IMR-90 (cell line): ENCODE results near the gene CCDC142. TPM values are rescaled to one million over a fixed set of nuclear protein-coding genes. Genes with fewer than 3 reads are reported as not detected.
A peak's percentile ranks its signal among the peaks of the same experiment; 100 is the strongest.

Source experiments
- ATAC-seq: fragments of 200-7000 bp; cut with Tn5 transposase; 2 replicates; pipeline ENCODE4 v1.9.1; 2020; ENCODE audit warnings: low read depth, mild to moderate bottlenecking, moderate library complexity
- BruUV-seq: library from RNA; stranded (reverse); fragments of 400-500 nt; replicated peaks from 2 replicates; lab custom pipeline; 2021; lab: Mats Ljungman, UMichigan
- CTCF ChIA-PET: fragments of 300-600 bp; formaldehyde crosslinking; extraction: SDS; loops from one replicate; lab custom pipeline; 2021; ENCODE audit warnings: antibody characterized with exemption; lab: Yijun Ruan, JAX
- POLR2A ChIA-PET: fragments of 300-600 bp; sonication (Branson Sonifier 250); formaldehyde crosslinking; loops from one replicate; lab custom pipeline; 2022; ENCODE audit warnings: antibody characterized with exemption; ENCODE audit not compliant: unreplicated experiment; lab: Charles Lee
- DNase-seq: peaks from one replicate; pipeline ENCODE4 v3.0.0; 2013
- H2AFZ ChIP-seq: replicated peaks from 2 replicates; pipeline ENCODE3; 2013; ENCODE audit warnings: low read length, mild to moderate bottlenecking; ENCODE audit not compliant: poor library complexity
- H2AK5ac ChIP-seq: 2 replicates; pipeline ENCODE4 v1.6.1; 2013; ENCODE audit warnings: low read depth, low read length, inconsistent platforms
- H2AK9ac ChIP-seq: replicated peaks from 2 replicates; pipeline ENCODE3; 2013; ENCODE audit warnings: mild to moderate bottlenecking, low read depth, low read length, moderate library complexity; ENCODE audit not compliant: poor library complexity
- H2BK120ac ChIP-seq: 2 replicates; pipeline ENCODE4 v1.6.1; 2013; ENCODE audit warnings: low read depth, low read length, inconsistent platforms
- H2BK15ac ChIP-seq: 3 replicates; pipeline ENCODE4 v1.6.1; 2013; ENCODE audit warnings: low read depth, low read length, inconsistent platforms
- H2BK20ac ChIP-seq: 2 replicates; pipeline ENCODE4 v1.6.1; 2013; ENCODE audit warnings: low read depth, mild to moderate bottlenecking, inconsistent platforms, low read length, moderate library complexity
- H2BK5ac ChIP-seq: 2 replicates; pipeline ENCODE4 v1.6.1; 2013; ENCODE audit warnings: mild to moderate bottlenecking, low read depth, low read length, inconsistent platforms; ENCODE audit not compliant: poor library complexity, severe bottlenecking
- H3K14ac ChIP-seq: replicated peaks from 2 replicates; pipeline ENCODE4 v1.6.1; 2013; ENCODE audit warnings: low read depth, low read length, inconsistent platforms
- H3K18ac ChIP-seq: 2 replicates; pipeline ENCODE4 v1.6.1; 2013; ENCODE audit warnings: low read depth, low read length, control low read depth
- H3K23ac ChIP-seq: 2 replicates; pipeline ENCODE4 v1.6.1; 2013; ENCODE audit warnings: low read depth, low read length, inconsistent platforms
- H3K27ac ChIP-seq: 2 replicates; pipeline ENCODE4 v1.5.1; 2013; ENCODE audit warnings: mild to moderate bottlenecking, control low read depth, low read length; ENCODE audit not compliant: insufficient read depth
- H3K27me3 ChIP-seq: 2 replicates; pipeline ENCODE4 v1.6.1; 2013; ENCODE audit warnings: low read length; ENCODE audit not compliant: control insufficient read depth, insufficient read depth
- H3K36me3 ChIP-seq: 2 replicates; pipeline ENCODE4 v1.6.1; 2013; ENCODE audit warnings: low read length, mixed read lengths; ENCODE audit not compliant: control insufficient read depth, insufficient read depth
- H3K4ac ChIP-seq: 2 replicates; pipeline ENCODE4 v1.6.1; 2013; ENCODE audit warnings: low read depth, low read length, inconsistent platforms
- H3K4me1 ChIP-seq: 2 replicates; pipeline ENCODE4 v1.6.1; 2013; ENCODE audit warnings: low read length, mixed read lengths; ENCODE audit not compliant: control insufficient read depth, insufficient read depth
- H3K4me2 ChIP-seq: 2 replicates; pipeline ENCODE4 v1.6.1; 2013; ENCODE audit warnings: low read depth, mild to moderate bottlenecking, control low read depth, low read length, moderate library complexity
- H3K4me3 ChIP-seq: 2 replicates; pipeline ENCODE4 v1.5.1; 2013; ENCODE audit warnings: low read depth, mild to moderate bottlenecking, control low read depth, low read length, moderate library complexity; ENCODE audit not compliant: insufficient read depth
- H3K56ac ChIP-seq: 2 replicates; pipeline ENCODE4 v1.6.1; 2013; ENCODE audit warnings: low read length, inconsistent platforms; ENCODE audit not compliant: insufficient read depth; ENCODE audit errors: extremely low read depth
- H3K79me1 ChIP-seq, 2 experiments: 2 replicates each; pipeline ENCODE4 v1.6.1; 2013; ENCODE audit warnings: low read length in 2 of 2, inconsistent platforms in 1 of 2, low read depth in 1 of 2
- H3K9ac ChIP-seq: 2 replicates; pipeline ENCODE4 v1.6.1; 2013; ENCODE audit warnings: low read depth, low read length, control low read depth
- H3K9me1 ChIP-seq: 2 replicates; pipeline ENCODE4 v1.6.1; 2013; ENCODE audit warnings: low read length, inconsistent platforms; ENCODE audit not compliant: insufficient read depth
- H3K9me3 ChIP-seq: 2 replicates; pipeline ENCODE4 v1.6.1; 2013; ENCODE audit warnings: low read length; ENCODE audit not compliant: control insufficient read depth, insufficient read depth
- H4K20me1 ChIP-seq: 2 replicates; pipeline ENCODE4 v1.6.1; 2013; ENCODE audit warnings: low read length, inconsistent platforms; ENCODE audit not compliant: insufficient read depth
- H4K5ac ChIP-seq: 2 replicates; pipeline ENCODE4 v1.6.1; 2013; ENCODE audit warnings: mild to moderate bottlenecking, low read depth, low read length, control low read depth
- H4K8ac ChIP-seq, 2 experiments: 2 replicates each; pipeline ENCODE4 v1.6.1; 2013; ENCODE audit warnings: low read depth in 2 of 2, low read length in 2 of 2, control low read depth in 1 of 2, inconsistent platforms in 1 of 2
- H4K91ac ChIP-seq: 2 replicates; pipeline ENCODE4 v1.6.1; 2013; ENCODE audit warnings: low read depth, low read length, inconsistent platforms; ENCODE audit not compliant: insufficient read depth
- BHLHE40 ChIP-seq: fragments of 150-350 bp; IDR thresholded peaks from 2 replicates; pipeline ENCODE4 v1.6.1; 2016; ENCODE audit warnings: mild to moderate bottlenecking, low read depth, low read length
- CEBPB ChIP-seq: IDR thresholded peaks from 2 replicates; pipeline ENCODE4 v1.6.1; 2012; ENCODE audit warnings: low read depth, low read length, improper control_type of control experiment
- CTCF ChIP-seq: conservative IDR thresholded peaks from 2 replicates; pipeline ENCODE4 v1.5.1; 2012; ENCODE audit warnings: mild to moderate bottlenecking, low read depth, low read length, improper control_type of control experiment
- FOS ChIP-seq: fragments of 150-350 bp; IDR thresholded peaks from 2 replicates; pipeline ENCODE4 v1.6.1; 2016; ENCODE audit warnings: low read depth, low read length
- MAFK ChIP-seq: IDR thresholded peaks from 2 replicates; pipeline ENCODE4 v1.6.1; 2012; ENCODE audit warnings: low read depth, low read length, improper control_type of control experiment
- MAZ ChIP-seq: IDR thresholded peaks from 2 replicates; pipeline ENCODE4 v1.6.1; 2012; ENCODE audit warnings: low read depth, mild to moderate bottlenecking, low read length, improper control_type of control experiment, moderate library complexity, borderline replicate concordance
- MXI1 ChIP-seq: IDR thresholded peaks from 2 replicates; pipeline ENCODE4 v1.6.1; 2012; ENCODE audit warnings: low read depth, mild to moderate bottlenecking, low read length, moderate library complexity, borderline replicate concordance
- NFE2L2 ChIP-seq: fragments of 150-350 bp; IDR thresholded peaks from 2 replicates; pipeline ENCODE4 v1.6.1; 2016; ENCODE audit warnings: low read depth, mild to moderate bottlenecking, low read length
- POLR2A ChIP-seq: IDR thresholded peaks from 2 replicates; pipeline ENCODE4 v1.6.1; 2012; ENCODE audit warnings: mild to moderate bottlenecking, low read depth, low read length
- RAD21 ChIP-seq: IDR thresholded peaks from 2 replicates; pipeline ENCODE4 v1.6.1; 2012; ENCODE audit warnings: low read length, improper control_type of control experiment
- RCOR1 ChIP-seq: IDR thresholded peaks from 2 replicates; pipeline ENCODE4 v1.6.1; 2012; ENCODE audit warnings: mild to moderate bottlenecking, low read length, improper control_type of control experiment; ENCODE audit not compliant: insufficient replicate concordance
- WGBS, 2 experiments: methylation state at CpG; one replicate each; pipeline versions ENCODE4 v1.1.5 to v1.1.7; 2013; ENCODE audit warnings: missing lambda C conversion rate in 2 of 2; ENCODE audit not compliant: insufficient read length in 1 of 2; ENCODE audit errors: extremely low coverage in 2 of 2; 5-methylcytosine and 5-hydroxymethylcytosine counted together
- dilution Hi-C: fragments of 300-500 bp; cut with HindIII; formaldehyde crosslinking; loops from one replicate; pipeline ENCODE4 v1.14.3; 2018; ENCODE audit warnings: low sequenced_read_pairs; ENCODE audit not compliant: unreplicated experiment
- in situ Hi-C: fragments of 300-500 bp; cut with MboI; formaldehyde crosslinking; loops from 3 replicates; pipeline ENCODE4 v1.14.3; 2019; ENCODE audit warnings: low sequenced_read_pairs, inconsistent platforms, mixed read lengths
- intact Hi-C: fragments of 100-400 bp; cut with micrococcal nuclease; formaldehyde crosslinking; loops from 2 replicates; pipeline ENCODE4 v1.10.0; 2022
- polyA plus RNA-seq, 3 experiments: library from polyadenylated mRNA; depleted of rRNA; stranded (reverse); fragments of >200 nt; gene quantifications; 2 replicates each; pipeline ENCODE4 v1.2.3, GENCODE V29; 2012; ENCODE audit warnings: low replicate concordance in 1 of 3
- total RNA-seq: library from RNA; depleted of rRNA; stranded (reverse); fragments of >200 nt; gene quantifications from 2 replicates; pipeline ENCODE4 v1.2.3, GENCODE V29; 2012

CCDC142 gene
- total and polyA plus RNA-seq, 2 of the 4 experiments (the other 2 are of a cell fraction) = 8.4 to 14.0 TPM

- peak; percentile 6 for TF ChIP-seq RAD21
- peak; percentile 93 for TF ChIP-seq MXI1
- TF ChIP-seq NFE2L2 = no peak; the same call in 1 of the 2 replicates
- TF ChIP-seq POLR2A = peak; percentile 93
- TF ChIP-seq RCOR1 = no peak
- TF ChIP-seq CEBPB = no peak
- TF ChIP-seq MAFK = no peak
- TF ChIP-seq BHLHE40 = 0 out of 2 replicates have a peak, but pooled peaks have one; percentile 13
- no peak for TF ChIP-seq CTCF
- peak; percentile 67; the same call in 1 of the 2 replicates for TF ChIP-seq MAZ
- no peak for TF ChIP-seq FOS
- peak within 1 kb of the TSS; percentile 97 for H3K14ac ChIP-seq
- H3K4me2 ChIP-seq = peak within 1 kb of the TSS; percentile 95
- peaks cover 19% of the 10 kb centered on the region for H3K9me1 ChIP-seq
- no peaks in the 10 kb centered on the region for H3K9me3 ChIP-seq
- peak; percentile 93 for ATAC-seq
- peak within 1 kb of the TSS; percentile 10; the same call in 1 of the 3 replicates for H2BK15ac ChIP-seq
- CTCF ChIA-PET = interaction anchor here (0.6 kb wide), 1 partner anchor 55 kb away, joined by 4 read pairs; no protein-coding TSS in a partner anchor
- 0% methylated on average over 42 of the region's 87 CpGs; no CpG with 5 or more reads in 1 of the 2 experiments for WGBS, 2 experiments
- H2BK120ac ChIP-seq = peak within 1 kb of the TSS; percentile 77
- peaks cover 13% of the 10 kb centered on the region for H4K20me1 ChIP-seq
- H3K56ac ChIP-seq = peak within 1 kb of the TSS; percentile 92
- H3K27ac ChIP-seq = peak within 1 kb of the TSS; percentile 85
- H3K27me3 ChIP-seq = no peaks in the 10 kb centered on the region
- no TSS peak for BruUV-seq
- peak within 1 kb of the TSS; percentile 93 for H3K4me3 ChIP-seq
- intact Hi-C loops (loop anchor here (1.0 to 2.0 kb wide), 3 partner anchors 46 to 58 kb away; partner anchors contain the start of gene TTC31), in situ Hi-C loops (no loop called here), dilution Hi-C loops (no loop called here)
- POLR2A ChIA-PET = interaction anchor here (0.5 to 0.6 kb wide), 2 partner anchors 56 to 121 kb away, joined by 4 read pairs; no protein-coding TSS in a partner anchor
- peak within 1 kb of the TSS; percentile 55 for H4K5ac ChIP-seq
- H3K4ac ChIP-seq = peak within 1 kb of the TSS; percentile 90
- H3K9ac ChIP-seq = peak within 1 kb of the TSS; percentile 93
- H4K8ac ChIP-seq = peak within 1 kb of the TSS; percentile 78 to 95
- H2AFZ ChIP-seq = peak within 1 kb of the TSS; percentile 99
- peaks cover 12% of the 10 kb centered on the region for H3K4me1 ChIP-seq
- H3K18ac ChIP-seq = peak within 1 kb of the TSS; percentile 9
- H4K91ac ChIP-seq = peak within 1 kb of the TSS; percentile 79
- H3K36me3 ChIP-seq = peaks cover 44% of the 10 kb centered on the region
- H3K23ac ChIP-seq = peak within 1 kb of the TSS; percentile 92
- H2BK5ac ChIP-seq = peak within 1 kb of the TSS; percentile 88
- H2AK9ac ChIP-seq = peak within 1 kb of the TSS; percentile 100
- peak within 1 kb of the TSS; percentile 96 for H2AK5ac ChIP-seq
- no peak within 1 kb of the TSS; the same call in 1 of the 2 replicates for H2BK20ac ChIP-seq
- DNase-seq = peak; percentile 99
- H3K79me1 ChIP-seq = peaks cover 32 to 57% of the 10 kb centered on the region in 2 experiments
These were observed 46.8 kb upstream of the CCDC142 start, which contains the start of the genes AUP1 and HTRA2 for GRCh38 chr2:74529357-74530238. Gene AUP1 (minus strand): TSS chr2:74529706. CDS start chr2:74529629, 77 bp downstream. Gene HTRA2 (plus strand): TSS chr2:74529933. CDS start chr2:74530007, 74 bp downstream.
